Measurements from ENCODE around the gene ATP7B.

DNA sequence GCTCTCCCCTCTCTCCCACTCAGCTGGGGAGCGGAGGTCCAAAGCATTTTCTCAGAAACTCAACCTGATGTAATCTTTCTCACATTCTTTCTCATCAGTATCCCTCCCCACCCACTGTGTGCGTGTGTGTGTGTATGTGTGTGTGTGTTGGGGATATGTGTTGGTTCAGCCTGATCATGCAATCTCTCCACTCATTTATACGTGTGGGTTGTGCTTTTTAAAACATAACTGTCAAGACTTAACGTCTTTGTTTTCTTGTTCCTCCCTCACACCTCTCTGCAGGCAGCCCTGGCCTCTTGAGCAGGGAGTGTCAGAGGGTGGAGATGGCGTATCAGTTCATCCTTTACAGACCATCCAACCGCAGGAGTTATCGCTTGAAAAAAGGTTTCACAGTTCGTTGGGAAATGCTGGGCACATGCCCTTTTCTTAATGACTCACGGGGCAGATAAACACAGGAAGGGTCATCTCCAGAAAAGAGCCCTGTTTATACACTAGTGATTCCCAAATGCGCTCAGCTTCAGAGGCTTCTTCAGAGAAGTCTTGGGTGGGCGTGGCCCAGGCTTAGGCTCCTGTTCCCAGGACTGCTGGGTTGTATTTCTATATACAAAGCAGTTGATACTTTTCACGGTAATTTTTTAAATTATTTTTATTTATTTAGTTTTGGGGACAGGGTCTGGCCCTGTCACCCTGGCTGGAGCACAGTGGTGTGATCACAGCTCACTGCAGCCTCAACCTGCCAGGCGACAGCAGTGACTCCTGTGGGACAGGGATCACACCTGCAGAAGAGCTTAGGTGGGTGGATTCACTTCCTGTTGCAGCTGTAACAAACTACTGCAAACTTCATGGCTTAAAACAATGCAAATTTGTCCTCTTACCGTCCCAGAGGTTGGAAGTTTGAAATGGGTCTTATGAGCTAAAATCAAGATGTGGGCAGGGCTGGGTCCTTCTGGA is 89.2 kb downstream of the ATP7B start:
- no peak for TF ChIP-seq ZNF274 (IDR thresholded peaks at IDR 0.05; ENCODE audit: low read depth, low read length)
- no peak for TF ChIP-seq YY1 (IDR thresholded peaks at IDR 0.05; ENCODE audit: insufficient read depth, insufficient read length)

Measured in NT2/D1 (cell line).